ENCODE measurements around the gene ATP10B. TPM values are rescaled to one million over a fixed set of nuclear protein-coding genes. Genes with fewer than 3 reads are reported as not detected.

The ATP10B gene
- total RNA-seq, 4 donors from 2014 or later = 63.5 to 112 (median 87.7) TPM

- no peak for TF ChIP-seq POLR2A (IDR thresholded peaks at IDR 0.05)
- TF ChIP-seq, protein P1, sequence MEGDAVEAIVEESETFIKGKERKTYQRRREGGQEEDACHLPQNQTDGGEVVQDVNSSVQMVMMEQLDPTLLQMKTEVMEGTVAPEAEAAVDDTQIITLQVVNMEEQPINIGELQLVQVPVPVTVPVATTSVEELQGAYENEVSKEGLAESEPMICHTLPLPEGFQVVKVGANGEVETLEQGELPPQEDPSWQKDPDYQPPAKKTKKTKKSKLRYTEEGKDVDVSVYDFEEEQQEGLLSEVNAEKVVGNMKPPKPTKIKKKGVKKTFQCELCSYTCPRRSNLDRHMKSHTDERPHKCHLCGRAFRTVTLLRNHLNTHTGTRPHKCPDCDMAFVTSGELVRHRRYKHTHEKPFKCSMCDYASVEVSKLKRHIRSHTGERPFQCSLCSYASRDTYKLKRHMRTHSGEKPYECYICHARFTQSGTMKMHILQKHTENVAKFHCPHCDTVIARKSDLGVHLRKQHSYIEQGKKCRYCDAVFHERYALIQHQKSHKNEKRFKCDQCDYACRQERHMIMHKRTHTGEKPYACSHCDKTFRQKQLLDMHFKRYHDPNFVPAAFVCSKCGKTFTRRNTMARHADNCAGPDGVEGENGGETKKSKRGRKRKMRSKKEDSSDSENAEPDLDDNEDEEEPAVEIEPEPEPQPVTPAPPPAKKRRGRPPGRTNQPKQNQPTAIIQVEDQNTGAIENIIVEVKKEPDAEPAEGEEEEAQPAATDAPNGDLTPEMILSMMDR (IDR thresholded peaks at IDR 0.05) = no peak
- no peaks in the 10 kb centered on the region for H3K4me1 ChIP-seq
- DNase-seq = no peak
- no peaks in the 10 kb centered on the region for H3K9me3 ChIP-seq
- no peaks in the 10 kb centered on the region for H3K36me3 ChIP-seq
- H3K27me3 ChIP-seq = no peaks in the 10 kb centered on the region
- no peak overlapping the region for H3K27ac ChIP-seq
- H3K4me3 ChIP-seq = no peak overlapping the region
Observed at GRCh38 chr5:160555971-160556631, 295.9 kb downstream of the ATP10B start.

DNA sequence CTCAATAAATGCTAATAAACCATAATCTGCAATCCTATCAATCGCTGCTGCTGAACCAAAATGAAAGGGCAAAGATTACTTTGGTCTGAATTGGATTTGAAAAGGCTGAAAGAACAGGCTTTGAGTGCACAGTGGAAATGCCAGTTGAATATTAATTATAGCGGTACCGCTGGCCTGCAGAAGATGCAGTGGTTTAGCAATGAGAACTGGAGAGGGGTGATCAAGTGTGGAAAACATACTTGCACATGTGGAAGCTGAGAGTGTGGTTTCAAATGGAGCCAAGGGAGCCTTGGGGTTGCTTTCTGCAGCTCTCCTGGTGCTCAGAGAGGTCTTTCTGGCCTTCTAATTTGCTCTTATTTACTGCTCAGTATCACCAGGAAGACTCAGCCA is 296.4 kb downstream of the ATP10B start:
- no peaks in the 10 kb centered on the region for H3K4me1 ChIP-seq
- no peak for DNase-seq
- no peak for TF ChIP-seq POLR2A (IDR thresholded peaks at IDR 0.05)
- TF ChIP-seq, protein P1 (IDR thresholded peaks at IDR 0.05) = no peak
- no peaks in the 10 kb centered on the region for H3K9me3 ChIP-seq
- no peak overlapping the region for H3K27ac ChIP-seq
- H3K36me3 ChIP-seq = no peaks in the 10 kb centered on the region
- no peaks in the 10 kb centered on the region for H3K27me3 ChIP-seq
- H3K4me3 ChIP-seq = no peak overlapping the region

- H3K36me3 ChIP-seq = no peaks in the 10 kb centered on the region
- no peaks in the 10 kb centered on the region for H3K9me3 ChIP-seq
- H3K27ac ChIP-seq = no peak overlapping the region
- H3K4me1 ChIP-seq = no peaks in the 10 kb centered on the region
- no peak overlapping the region for H3K4me3 ChIP-seq
- no peak for DNase-seq
- H3K27me3 ChIP-seq = no peaks in the 10 kb centered on the region
- no peak for TF ChIP-seq POLR2A (IDR thresholded peaks at IDR 0.05)
Observed at GRCh38 chr5:160550075-160550474, 301.9 kb downstream of the ATP10B start.

- Histone ChIP-seq H3K4me1 (no peaks in the 10 kb centered on the region), H3K4me3 (no peak overlapping the region), H3K36me3 (no peaks in the 10 kb centered on the region), H3K27ac (no peak overlapping the region), H3K9me3 (no peaks in the 10 kb centered on the region), H3K27me3 (no peaks in the 10 kb centered on the region)
- no peak for TF ChIP-seq POLR2A (IDR thresholded peaks at IDR 0.05)
- TF ChIP-seq, protein P1 (IDR thresholded peaks at IDR 0.05) = no peak
- no peak for DNase-seq
Observed at GRCh38 chr5:160548949-160549645, 302.9 kb downstream of the ATP10B start.

GRCh38 chr5:160547872-160548271 is 304.1 kb downstream of the ATP10B start:
- no peaks in the 10 kb centered on the region for H3K9me3 ChIP-seq
- no peaks in the 10 kb centered on the region for H3K36me3 ChIP-seq
- H3K4me1 ChIP-seq = no peaks in the 10 kb centered on the region
- TF ChIP-seq, protein P1 (IDR thresholded peaks at IDR 0.05) = no peak
- TF ChIP-seq POLR2A (IDR thresholded peaks at IDR 0.05) = no peak
- H3K27ac ChIP-seq = no peak overlapping the region
- H3K4me3 ChIP-seq = no peak overlapping the region
- H3K27me3 ChIP-seq = no peaks in the 10 kb centered on the region
- DNase-seq = no peak

DNA sequence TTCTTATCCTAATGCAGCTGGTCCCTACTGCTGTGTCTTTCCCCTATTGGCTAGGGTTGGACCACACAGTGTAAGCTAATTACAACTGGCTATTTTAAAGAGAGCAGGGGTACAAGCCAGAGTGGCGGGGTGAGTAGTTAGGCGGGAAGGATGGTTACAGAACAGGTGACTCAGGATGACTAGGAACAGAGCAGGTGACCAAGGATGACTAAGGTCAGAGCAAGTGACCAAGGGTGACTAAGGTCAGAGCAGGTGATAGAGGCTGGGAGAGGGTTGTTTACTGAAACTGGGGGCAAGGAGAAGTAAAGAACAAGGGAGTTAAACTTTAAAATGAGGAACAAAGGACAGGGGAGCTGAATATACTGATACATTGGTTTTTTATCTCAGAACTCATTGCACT is 304.9 kb downstream of the ATP10B start:
- H3K27me3 ChIP-seq = no peaks in the 10 kb centered on the region
- H3K36me3 ChIP-seq = no peaks in the 10 kb centered on the region
- no peaks in the 10 kb centered on the region for H3K4me1 ChIP-seq
- no peak overlapping the region for H3K4me3 ChIP-seq
- H3K9me3 ChIP-seq = no peaks in the 10 kb centered on the region
- no peak overlapping the region for H3K27ac ChIP-seq
- TF ChIP-seq, protein P1 (IDR thresholded peaks at IDR 0.05) = no peak
- no peak for TF ChIP-seq POLR2A (IDR thresholded peaks at IDR 0.05)
- DNase-seq = no peak

Data from Peyer's patch (tissue), 4 donors.